ENCODE results near the gene TENT4B.

TENT4B gene

GRCh38 chr16:50154420-50154950 lies 1.4 kb downstream of the TENT4B start:
- peak overlapping the region; percentile 77 for H3K4me3 ChIP-seq (ENCODE audit: low read depth, low read length)
- no peak for TF ChIP-seq CTCF (conservative IDR thresholded peaks at IDR 0.05; ENCODE audit: low read depth, low read length)
- DNase-seq (ENCODE audit: low read depth), result peak; percentile 40

DNA sequence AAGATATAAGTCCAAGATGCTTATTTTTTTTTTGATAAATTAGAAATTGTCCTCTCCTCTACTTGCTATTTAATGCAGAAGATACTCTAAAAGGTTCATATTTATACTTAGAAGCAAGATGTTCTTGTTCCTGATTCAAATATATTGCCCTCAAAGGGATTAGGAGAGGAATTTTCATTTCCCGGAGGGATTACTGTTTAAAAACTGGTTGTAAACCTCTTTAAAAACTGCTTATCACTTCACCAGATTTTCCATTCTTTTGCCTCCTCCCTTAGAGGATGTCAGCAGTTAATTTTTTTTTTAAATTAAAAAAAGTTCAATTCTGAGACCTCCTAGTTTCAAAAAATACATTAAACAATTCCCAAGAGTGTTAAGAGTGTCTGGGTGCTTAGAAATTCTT lies 2.8 kb downstream of the TENT4B start:
- no peak for TF ChIP-seq CTCF (conservative IDR thresholded peaks at IDR 0.05; ENCODE audit: low read depth, low read length)
- no peak for DNase-seq (ENCODE audit: low read depth)
- no peak overlapping the region for H3K4me3 ChIP-seq (ENCODE audit: low read depth, low read length)

DNA sequence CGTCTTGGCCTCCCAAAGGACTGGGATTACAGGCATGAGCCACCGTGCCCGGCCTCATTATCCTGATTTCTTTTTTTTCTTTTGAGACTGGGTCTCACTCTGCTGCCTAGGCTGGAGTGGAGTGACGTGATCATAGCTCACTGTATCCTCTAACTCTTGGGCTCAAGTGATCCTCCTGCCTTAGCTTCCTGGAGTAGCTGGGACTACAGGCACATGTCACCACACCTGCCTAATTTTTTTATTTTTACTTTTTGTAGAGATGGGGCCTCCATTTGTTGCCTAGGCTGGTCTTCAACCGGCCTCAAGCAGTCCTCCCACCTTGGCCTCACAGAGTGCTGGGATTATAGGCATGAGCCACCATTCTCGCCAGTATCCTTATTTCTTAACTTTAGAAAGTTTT lies 3.5 kb downstream of the TENT4B start:
- no peak for TF ChIP-seq CTCF (conservative IDR thresholded peaks at IDR 0.05; ENCODE audit: low read depth, low read length)
- no peak overlapping the region for H3K4me3 ChIP-seq (ENCODE audit: low read depth, low read length)
- DNase-seq (ENCODE audit: low read depth), result no peak

DNA sequence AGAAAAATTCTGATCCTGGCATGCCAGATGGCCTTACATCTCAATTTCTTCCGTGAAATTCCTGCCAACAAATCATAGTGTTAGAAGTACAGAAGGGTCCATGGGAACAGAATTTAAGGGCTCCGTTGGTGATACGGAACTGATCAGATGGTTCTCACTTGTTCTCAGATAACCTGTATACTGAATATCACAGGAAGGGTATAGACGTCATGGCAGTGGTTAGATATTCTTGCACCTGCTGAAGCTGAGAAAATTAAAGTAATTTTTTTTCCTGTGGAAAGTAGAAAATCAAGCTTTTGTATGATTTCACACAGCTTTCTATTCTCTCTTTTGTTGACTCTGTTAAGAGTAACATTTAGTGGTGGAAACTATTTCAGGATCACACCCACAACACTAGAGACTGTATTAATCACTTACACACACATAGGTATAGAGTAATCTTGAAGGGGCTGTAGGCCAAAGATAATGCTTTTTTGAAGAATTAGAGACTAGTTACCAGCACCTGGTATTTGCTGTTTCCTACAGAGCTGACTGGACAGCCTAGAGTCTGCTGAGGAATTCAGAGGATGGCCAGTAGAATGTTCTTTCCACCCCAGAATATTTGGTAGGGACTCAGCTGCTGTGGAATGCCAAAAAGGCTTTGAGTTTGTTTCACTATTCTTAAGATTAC lies 7.5 kb downstream of the TENT4B start:
- no peak for TF ChIP-seq CTCF (conservative IDR thresholded peaks at IDR 0.05; ENCODE audit: low read depth, low read length)
- H3K4me3 ChIP-seq (ENCODE audit: low read depth, low read length), result no peak overlapping the region
- DNase-seq (ENCODE audit: low read depth), result peak; percentile 49

DNA sequence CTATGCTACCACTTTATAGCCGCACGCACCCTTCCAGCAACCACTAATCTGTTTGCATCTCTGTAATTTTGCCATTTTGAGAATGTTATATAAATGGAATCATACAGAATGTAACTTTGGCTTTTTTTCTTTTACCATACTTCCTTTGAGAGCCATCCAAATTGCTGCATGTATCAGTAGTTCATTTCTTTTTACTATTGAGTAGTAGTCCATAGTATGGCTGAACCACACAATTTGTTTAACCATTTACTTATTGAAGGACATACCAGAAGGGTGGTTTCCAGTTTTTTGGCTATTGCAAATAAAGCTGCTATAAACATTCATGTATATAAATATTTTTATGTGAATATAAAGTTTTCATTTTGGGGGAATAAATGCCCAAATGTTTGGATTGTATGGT lies 8.8 kb downstream of the TENT4B start:
- no peak for TF ChIP-seq CTCF (conservative IDR thresholded peaks at IDR 0.05; ENCODE audit: low read depth, low read length)
- DNase-seq (ENCODE audit: low read depth), result no peak

DNA sequence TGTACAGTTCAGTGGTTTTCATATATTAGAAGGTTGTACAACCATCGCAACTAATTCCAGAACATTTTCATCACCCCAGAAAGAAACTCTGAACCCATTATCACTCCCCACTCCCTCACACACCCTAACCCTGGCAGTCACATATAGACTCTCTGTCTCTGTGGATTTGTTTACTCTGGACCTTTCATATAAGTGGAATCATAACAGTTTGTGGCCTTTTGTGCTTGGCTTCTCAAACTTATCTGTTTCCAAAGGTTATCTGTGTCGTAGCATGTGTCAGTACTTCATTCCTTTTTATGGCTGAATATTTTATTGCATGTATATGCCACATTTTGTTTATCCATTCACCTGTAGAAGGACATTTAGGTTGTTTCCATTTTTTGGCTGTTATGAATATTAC lies 12.4 kb downstream of the TENT4B start:
- no peak overlapping the region for H3K4me3 ChIP-seq (ENCODE audit: low read depth, low read length)
- TF ChIP-seq CTCF (conservative IDR thresholded peaks at IDR 0.05; ENCODE audit: low read depth, low read length), result no peak
- DNase-seq (ENCODE audit: low read depth), result no peak

More for the DNA sequence above, 8.8 kb downstream of the TENT4B start:
- H3K4me3 ChIP-seq (ENCODE audit: low read depth, low read length), result no peak overlapping the region

Data from choroid plexus epithelial cell (primary cell).